D721Med (cell line): ENCODE results near the gene IGSF11.

ENCODE experiments used
- DNase-seq: peaks from one replicate; pipeline ENCODE4 v3.0.0; 2011; ENCODE audit warnings: low spot score; ENCODE audit not compliant: insufficient read length
- FAIRE-seq: peaks from 2 replicates; lab custom pipeline; 2011; peaks lifted over from hg19 to GRCh38; lab: Jason Lieb, UNC
- CTCF ChIP-seq: IDR thresholded peaks from 2 replicates; pipeline ENCODE4 v1.5.1; 2012; ENCODE audit warnings: mild to moderate bottlenecking, control low read depth; ENCODE audit not compliant: insufficient read depth; ENCODE audit errors: missing control alignments

The IGSF11 gene

GRCh38 chr3:119018690-119019463 lies 15.8 kb downstream of the IGSF11 start:
- FAIRE-seq (no peak), DNase-seq (no peak)

GRCh38 chr3:119015942-119016341 lies 18.7 kb downstream of the IGSF11 start:
- no peak for FAIRE-seq

More at GRCh38 chr3:119018690-119019463, 15.8 kb downstream of the IGSF11 start:
- no peak for TF ChIP-seq CTCF

GRCh38 chr3:119013951-119014350 lies 20.7 kb downstream of the IGSF11 start:
- no peak for DNase-seq
- TF ChIP-seq CTCF, result no peak
- no peak for FAIRE-seq

More at GRCh38 chr3:119015942-119016341, 18.7 kb downstream of the IGSF11 start:
- TF ChIP-seq CTCF, result no peak
- DNase-seq, result no peak

DNA sequence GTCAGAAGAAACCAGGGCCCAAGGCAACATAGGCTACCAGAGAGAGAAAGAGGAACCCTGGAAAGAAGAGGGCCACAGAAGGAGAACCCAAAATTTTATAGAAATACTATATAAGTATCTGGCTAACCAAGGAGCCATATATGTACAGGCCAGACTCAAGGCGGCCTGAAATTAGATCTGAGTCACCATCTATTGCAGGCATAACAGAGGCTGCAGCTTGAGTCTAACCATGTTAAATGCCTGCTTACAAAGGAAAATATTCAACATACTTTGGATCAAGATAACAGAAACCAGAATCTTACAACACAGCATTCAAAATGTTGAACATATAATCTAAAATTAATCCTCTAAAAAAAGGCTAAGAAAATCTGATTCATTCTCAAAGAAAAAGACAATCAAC lies 23.1 kb downstream of the IGSF11 start:
- no peak for FAIRE-seq
- DNase-seq, result no peak
- TF ChIP-seq CTCF, result no peak

DNA sequence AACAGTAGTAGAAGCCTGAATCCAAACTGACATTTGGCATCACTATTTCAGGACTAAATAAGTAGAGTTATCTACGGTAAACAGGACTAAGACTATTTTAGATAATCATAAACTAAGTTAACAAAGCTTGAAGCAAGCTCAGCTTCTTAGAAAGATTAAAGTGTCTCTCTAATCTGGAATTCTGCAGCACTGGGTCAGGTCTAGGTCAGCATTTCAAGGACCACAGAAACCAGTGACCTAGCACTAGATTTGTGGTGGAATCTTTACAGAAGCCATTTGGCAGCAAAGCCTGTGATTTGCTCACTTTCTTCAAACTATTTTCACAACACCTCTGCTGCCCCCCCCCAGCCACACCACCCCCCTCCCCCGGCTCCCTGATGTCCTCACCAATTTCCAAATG lies 37.5 kb downstream of the IGSF11 start:
- DNase-seq, result no peak
- TF ChIP-seq CTCF, result no peak
- FAIRE-seq, result no peak

DNA sequence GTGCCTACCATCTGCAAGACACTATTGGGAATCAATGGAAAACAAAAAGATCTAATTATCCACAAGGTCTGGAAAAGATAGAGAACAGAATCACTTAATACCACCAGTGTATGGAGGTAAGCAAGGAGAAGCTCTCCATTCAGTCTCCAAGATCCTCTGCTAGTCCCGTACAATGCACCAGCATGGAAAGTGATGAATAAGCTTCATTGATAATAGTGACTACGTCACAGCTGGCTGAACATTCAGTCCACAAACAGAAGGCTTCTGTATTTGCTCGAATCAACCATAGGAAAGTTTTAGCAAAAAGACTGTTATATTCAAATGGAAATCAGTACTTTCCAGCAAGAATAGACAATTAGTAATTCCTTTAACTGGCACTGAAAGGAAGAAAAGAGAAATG lies 42.9 kb downstream of the IGSF11 start:
- TF ChIP-seq CTCF, result no peak
- FAIRE-seq, result no peak
- DNase-seq, result no peak
